Measurements from ENCODE around the gene TMEM108. TPM values are rescaled to one million over a fixed set of nuclear protein-coding genes. Genes with fewer than 3 reads are reported as not detected.

TMEM108 gene
- total and polyA plus RNA-seq, 10 of the 15 experiments (the other 5 are each of a cell fraction or from before 2014, with no cell fraction given), result 0.02 to 0.58 (median 0.12) TPM; not detected in 5

- TF ChIP-seq CUX1 (IDR thresholded peaks at IDR 0.05; ENCODE audit: insufficient replicate concordance, low read depth, low read length), result no peak
- TF ChIP-seq HDAC6 (IDR thresholded peaks at IDR 0.05; ENCODE audit: unreplicated experiment), result no peak
- no peak for TF ChIP-seq ZBTB33 (IDR thresholded peaks at IDR 0.05)
- no peak for TF ChIP-seq CHD1 (IDR thresholded peaks at IDR 0.05; ENCODE audit: low read depth, low read length)
- TF ChIP-seq KAT2A (conservative IDR thresholded peaks at IDR 0.05; ENCODE audit: control insufficient read depth, low read depth, low read length), result no peak
- TF ChIP-seq JUND (IDR thresholded peaks at IDR 0.05; ENCODE audit: low read depth, low read length), result no peak
- peak; percentile 22; the same call in 1 of the 2 replicates for TF ChIP-seq PKNOX1 (IDR thresholded peaks at IDR 0.05)
- no peak for TF ChIP-seq POLR2AphosphoS2 (IDR thresholded peaks at IDR 0.05; ENCODE audit: low read depth, low read length)
- TF ChIP-seq TCF7 (IDR thresholded peaks at IDR 0.05; ENCODE audit: borderline replicate concordance), result no peak
- TF ChIP-seq IKZF1 (conservative IDR thresholded peaks at IDR 0.05), result peak; percentile 65; the same call in 1 of the 2 replicates
- no peak for TF ChIP-seq IRF5 (IDR thresholded peaks at IDR 0.05; ENCODE audit: borderline replicate concordance)
- no peak for TF ChIP-seq MYC (IDR thresholded peaks at IDR 0.05; ENCODE audit: insufficient read depth, insufficient read length, insufficient replicate concordance, low read length, severe bottlenecking)
- TF ChIP-seq SREBF2 (IDR thresholded peaks at IDR 0.05; ENCODE audit: low read length), result no peak
- no peak for TF ChIP-seq IRF3 (IDR thresholded peaks at IDR 0.05)
- no peak for TF ChIP-seq SMARCA5 (IDR thresholded peaks at IDR 0.05)
- TF ChIP-seq IRF4 (IDR thresholded peaks at IDR 0.05; ENCODE audit: low read depth, low read length), result no peak
- TF ChIP-seq BACH1 (IDR thresholded peaks at IDR 0.05; ENCODE audit: borderline replicate concordance), result peak; percentile 38; the same call in 1 of the 2 replicates
- no peak for TF ChIP-seq NFXL1 (IDR thresholded peaks at IDR 0.05; ENCODE audit: borderline replicate concordance)
Observed at GRCh38 chr3:133136114-133137041, 98.2 kb downstream of the TMEM108 start (continued).

All from GM12878 (cell line).